SK-N-MC (cell line): ENCODE data around the gene NF2.

Source experiments
- EZH2 ChIP-seq: fragments of 200-600 bp; sonication (generic); IDR thresholded peaks from one replicate; pipeline ENCODE4 v1.6.1; 2017; ENCODE audit warnings: antibody characterized with exemption
- POLR2AphosphoS5 ChIP-seq: IDR thresholded peaks from 2 replicates; pipeline ENCODE4 v1.6.1; 2012; ENCODE audit warnings: mild to moderate bottlenecking, low read depth, low read length, borderline replicate concordance

DNA sequence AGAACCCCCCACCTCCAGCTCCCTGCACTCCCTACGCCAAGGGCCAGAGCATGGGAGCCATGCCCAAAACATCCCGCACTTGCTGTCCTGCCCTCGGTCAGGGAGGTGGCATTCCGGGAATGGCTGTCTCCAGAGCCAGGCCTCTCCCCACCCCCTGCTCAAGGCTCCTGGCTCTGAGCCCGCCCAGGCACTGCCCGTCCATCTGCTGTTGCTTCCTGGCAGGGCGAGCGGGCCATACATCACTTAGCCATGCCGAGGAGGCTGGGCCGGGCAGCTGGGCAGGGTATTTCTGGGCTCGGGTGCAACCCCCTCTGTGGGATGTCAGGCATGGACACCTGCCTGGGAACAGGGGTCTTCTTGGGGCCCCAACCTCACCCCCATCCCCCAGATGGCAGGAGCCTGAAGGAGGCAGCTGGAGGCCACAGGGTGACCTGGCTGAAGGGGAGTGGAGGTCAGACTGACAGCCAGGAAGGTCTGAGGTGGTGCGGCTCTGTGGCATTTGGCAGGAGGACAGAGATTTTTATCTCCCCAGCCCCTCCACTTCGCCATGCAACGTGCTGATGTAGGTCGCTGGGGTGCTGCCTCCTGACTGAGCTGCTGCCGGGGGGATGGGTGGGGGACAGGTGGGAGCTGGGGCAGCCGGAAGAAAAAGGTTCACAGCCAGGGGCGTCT lies 107.6 kb downstream of the NF2 start:
- TF ChIP-seq EZH2 (no peak), POLR2AphosphoS5 (no peak)
